ENCODE results near the gene DHX35.
"Not testable (repeated sequence)": the region's sequence is repeated elsewhere in the genome, so short reads cannot be mapped to it uniquely, and the experiment has no call there.

DHX35 gene

GRCh38 chr20:38979842-38980241 is 17.7 kb downstream of the DHX35 start:
- no peak for DNase-seq

GRCh38 chr20:38982291-38982690 is 20.1 kb downstream of the DHX35 start:
- DNase-seq: no peak

GRCh38 chr20:38985060-38985459 is 22.9 kb downstream of the DHX35 start:
- DNase-seq: no peak

GRCh38 chr20:38985603-38986170 is 23.5 kb downstream of the DHX35 start:
- no peak for DNase-seq

GRCh38 chr20:38986663-38987062 is 24.5 kb downstream of the DHX35 start:
- no peak for DNase-seq

GRCh38 chr20:38987777-38988176 is 25.6 kb downstream of the DHX35 start:
- DNase-seq: no peak

- no peak for DNase-seq
These were observed 28.6 kb downstream of the DHX35 start for GRCh38 chr20:38990728-38991127.

GRCh38 chr20:38991814-38992704 is 29.9 kb downstream of the DHX35 start:
- DNase-seq: no peak

- no peak for DNase-seq
These were observed 33.4 kb downstream of the DHX35 start for GRCh38 chr20:38995536-38996044.

- not testable (repeated sequence) for DNase-seq
These were observed 34.7 kb downstream of the DHX35 start for GRCh38 chr20:38996866-38997265.

GRCh38 chr20:38997622-38998021 is 35.5 kb downstream of the DHX35 start:
- DNase-seq: peak; percentile 45

- no peak for DNase-seq
These were observed 37.1 kb downstream of the DHX35 start for GRCh38 chr20:38999217-38999616.

- no peak for DNase-seq
These were observed 38.1 kb downstream of the DHX35 start for GRCh38 chr20:38999965-39000910.

GRCh38 chr20:39004508-39004907 is 42.4 kb downstream of the DHX35 start:
- DNase-seq: no peak

GRCh38 chr20:39009348-39009747 is 47.2 kb downstream of the DHX35 start:
- no peak for DNase-seq

- no peak for DNase-seq
These were observed 48.4 kb downstream of the DHX35 start for GRCh38 chr20:39010496-39010895.

- no peak for DNase-seq
These were observed 51.5 kb downstream of the DHX35 start for GRCh38 chr20:39013662-39014109.

GRCh38 chr20:39016041-39016440 is 53.9 kb downstream of the DHX35 start:
- no peak for DNase-seq

- no peak for DNase-seq
These were observed 54.4 kb downstream of the DHX35 start for GRCh38 chr20:39016506-39016905.

- DNase-seq: no peak
These were observed 56.9 kb downstream of the DHX35 start for GRCh38 chr20:39019027-39019426.

- peak; percentile 32 for DNase-seq
These were observed 57.7 kb downstream of the DHX35 start for GRCh38 chr20:39019805-39020325.

GRCh38 chr20:39021748-39022147 is 59.6 kb downstream of the DHX35 start:
- DNase-seq: no peak

- no peak for DNase-seq
These were observed 63.7 kb downstream of the DHX35 start for GRCh38 chr20:39025883-39026282.
